ENCODE measurements around the gene B4GALNT2.
A peak's percentile ranks its signal among the peaks of the same experiment; 100 is the strongest.
"Not testable (repeated sequence)": the region's sequence is repeated elsewhere in the genome, so short reads cannot be mapped to it uniquely, and the experiment has no call there.

Gene B4GALNT2

GRCh38 chr17:49180998-49181635 lies 48.5 kb downstream of the B4GALNT2 start:
- no peak for DNase-seq (ENCODE audit: low read depth)

- DNase-seq (ENCODE audit: low read depth): no peak
Observed at GRCh38 chr17:49183341-49183740, 50.8 kb downstream of the B4GALNT2 start.

GRCh38 chr17:49183801-49184200 lies 51.2 kb downstream of the B4GALNT2 start:
- no peak for DNase-seq (ENCODE audit: low read depth)

- not testable (repeated sequence) for DNase-seq (ENCODE audit: low read depth)
Observed at GRCh38 chr17:49184522-49184921, 52.0 kb downstream of the B4GALNT2 start.

GRCh38 chr17:49185381-49185780 lies 52.8 kb downstream of the B4GALNT2 start:
- not testable (repeated sequence) for DNase-seq (ENCODE audit: low read depth)

- no peak for DNase-seq (ENCODE audit: low read depth)
Observed at GRCh38 chr17:49187301-49187700, 54.7 kb downstream of the B4GALNT2 start.

- no peak for DNase-seq (ENCODE audit: low read depth)
Observed at GRCh38 chr17:49190932-49191331, 58.4 kb downstream of the B4GALNT2 start.

GRCh38 chr17:49191409-49191916 lies 58.9 kb downstream of the B4GALNT2 start:
- no peak for DNase-seq (ENCODE audit: low read depth)

- peak; percentile 93 for DNase-seq (ENCODE audit: low read depth)
Observed at GRCh38 chr17:49191917-49192741, 59.6 kb downstream of the B4GALNT2 start.

GRCh38 chr17:49193513-49194296 lies 61.1 kb downstream of the B4GALNT2 start:
- DNase-seq (ENCODE audit: low read depth): no peak

GRCh38 chr17:49194297-49194607 lies 61.7 kb downstream of the B4GALNT2 start:
- DNase-seq (ENCODE audit: low read depth): no peak

- DNase-seq (ENCODE audit: low read depth): no peak
Observed at GRCh38 chr17:49195751-49196150, 63.2 kb downstream of the B4GALNT2 start.

GRCh38 chr17:49196520-49196919 lies 64.0 kb downstream of the B4GALNT2 start:
- DNase-seq (ENCODE audit: low read depth): no peak

- DNase-seq (ENCODE audit: low read depth): no peak
Observed at GRCh38 chr17:49197346-49197998, 64.9 kb downstream of the B4GALNT2 start.

- no peak for DNase-seq (ENCODE audit: low read depth)
Observed at GRCh38 chr17:49198211-49198610, 65.6 kb downstream of the B4GALNT2 start.

- DNase-seq (ENCODE audit: low read depth): no peak
Observed at GRCh38 chr17:49200423-49201083, 68.0 kb downstream of the B4GALNT2 start.

- DNase-seq (ENCODE audit: low read depth): no peak
Observed at GRCh38 chr17:49201481-49201927, 68.9 kb downstream of the B4GALNT2 start.

- no peak for DNase-seq (ENCODE audit: low read depth)
Observed at GRCh38 chr17:49203796-49204195, 71.2 kb downstream of the B4GALNT2 start.

- no peak for DNase-seq (ENCODE audit: low read depth)
Observed at GRCh38 chr17:49204516-49204915, 71.9 kb downstream of the B4GALNT2 start.

GRCh38 chr17:49209061-49209571 lies 76.5 kb downstream of the B4GALNT2 start:
- DNase-seq (ENCODE audit: low read depth): no peak
